CD4-positive, alpha-beta T cell treated with Interferon alpha-2 for 1 hour (primary cell): Measurements from ENCODE around the gene CTPS1.
A peak's percentile ranks its signal among the peaks of the same experiment; 100 is the strongest.

Source experiments
- DNase-seq, 2 donors: peaks; one replicate each; pipeline ENCODE4 v3.0.0-alpha.2; 2020 to 2022

Gene CTPS1

GRCh38 chr1:41003640-41004220 is 24.2 kb downstream of the CTPS1 start:
- peak; percentile 85 to 86 for DNase-seq

- no peak for DNase-seq
Observed at GRCh38 chr1:41005876-41006275, 26.4 kb downstream of the CTPS1 start.

GRCh38 chr1:41006942-41007865 is 27.7 kb downstream of the CTPS1 start:
- no peak for DNase-seq

GRCh38 chr1:41009466-41009865 is 30.0 kb downstream of the CTPS1 start:
- DNase-seq: no peak

GRCh38 chr1:41010345-41010744 is 30.8 kb downstream of the CTPS1 start:
- no peak for DNase-seq

- no peak for DNase-seq
Observed at GRCh38 chr1:41013024-41013423, 33.5 kb downstream of the CTPS1 start.

- DNase-seq: no peak
Observed at GRCh38 chr1:41013796-41014195, 34.3 kb downstream of the CTPS1 start.

GRCh38 chr1:41014871-41015270 is 35.4 kb downstream of the CTPS1 start:
- no peak for DNase-seq

- DNase-seq: no peak
Observed at GRCh38 chr1:41015281-41015896, 35.9 kb downstream of the CTPS1 start.

- DNase-seq: no peak
Observed at GRCh38 chr1:41015897-41016470, 36.5 kb downstream of the CTPS1 start.

GRCh38 chr1:41017141-41018017 is 37.9 kb downstream of the CTPS1 start:
- no peak for DNase-seq

GRCh38 chr1:41018018-41018410 is 38.5 kb downstream of the CTPS1 start:
- no peak for DNase-seq

GRCh38 chr1:41019353-41019745 is 39.9 kb downstream of the CTPS1 start:
- no peak for DNase-seq

GRCh38 chr1:41020109-41020576 is 40.6 kb downstream of the CTPS1 start:
- no peak for DNase-seq

- DNase-seq: no peak
Observed at GRCh38 chr1:41020654-41021053, 41.2 kb downstream of the CTPS1 start.

GRCh38 chr1:41021526-41022308 is 42.2 kb downstream of the CTPS1 start, which contains the start of gene SLFNL1:
SLFNL1 (minus strand) TSS chr1:41021725; CDS start chr1:41020660, 1,065 bp downstream.
- no peak for DNase-seq

GRCh38 chr1:41022424-41022823 is 42.9 kb downstream of the CTPS1 start:
- DNase-seq: no peak

GRCh38 chr1:41023279-41023990 is 43.9 kb downstream of the CTPS1 start:
- no peak for DNase-seq

- DNase-seq: no peak
Observed at GRCh38 chr1:41024953-41025352, 45.5 kb downstream of the CTPS1 start.

GRCh38 chr1:41025979-41026819 is 46.7 kb downstream of the CTPS1 start:
- no peak for DNase-seq
